Measurements from ENCODE around the gene CHRNA7. TPM values are rescaled to one million over a fixed set of nuclear protein-coding genes. Genes with fewer than 3 reads are reported as not detected.

The CHRNA7 gene
- total and polyA plus RNA-seq, 2 of the 8 experiments (the other 6 are each of a cell fraction or from before 2014, with no cell fraction given), result 7.5 to 11.0 TPM

DNA sequence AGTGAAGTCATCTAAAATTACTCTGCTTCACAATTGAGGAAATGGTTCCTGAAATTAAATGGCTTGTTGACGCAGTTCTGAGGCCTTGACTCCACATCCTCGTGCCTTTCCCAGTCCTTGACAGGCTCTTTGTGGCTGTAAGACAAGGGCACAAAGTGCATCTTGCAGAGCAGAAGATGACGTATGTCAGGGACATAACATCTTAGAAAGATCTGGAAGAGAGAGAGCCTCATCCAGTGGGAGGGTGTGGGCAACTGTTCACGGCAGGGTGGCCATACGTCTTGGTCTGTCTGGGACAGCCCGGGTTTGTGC lies 91.0 kb downstream of the CHRNA7 start:
- H4K8ac ChIP-seq (ENCODE audit: extremely low read depth, insufficient read depth, low read length), result no peak overlapping the region
- H3K36me3 ChIP-seq (ENCODE audit: control insufficient read depth in 2 of 4, insufficient read depth in 4 of 4, low read length in 3 of 4), result no peaks in the 10 kb centered on the region
- H3K18ac ChIP-seq (ENCODE audit: extremely low read depth, low read length), result no peak overlapping the region; the same call in 1 of the 2 replicates
- H3K4ac ChIP-seq (replicated peaks; ENCODE audit: insufficient read length, low read depth, low read length), result no peak overlapping the region
- no peak overlapping the region for H2BK12ac ChIP-seq (ENCODE audit: low read depth, low read length)
- no peaks in the 10 kb centered on the region for H3K79me1 ChIP-seq (ENCODE audit: low read depth, low read length)
- DNase-seq (ENCODE audit: low read depth in 1 of 2, low spot score in 2 of 2) (no peak), FAIRE-seq (no peak)
- H3K14ac ChIP-seq (ENCODE audit: insufficient read length), result no peak overlapping the region
- H2AK5ac ChIP-seq (ENCODE audit: low read depth, low read length), result no peak overlapping the region
- H3K23me2 ChIP-seq (ENCODE audit: low read depth, low read length), result no peaks in the 10 kb centered on the region
- ChIA-PET CTCF (ENCODE audit: partially characterized antibody) (interaction anchor here (1.1 to 1.4 kb wide), 2 partner anchors 144 to 147 kb away, joined by 3 to 4 read pairs; no protein-coding TSS in a partner anchor), POLR2A (ENCODE audit: partially characterized antibody) (interaction anchor here (1.3 kb wide), 1 partner anchor 30 kb away, joined by 3 read pairs; no protein-coding TSS in a partner anchor)
- no peaks in the 10 kb centered on the region for H4K20me1 ChIP-seq (replicated peaks in 1 of 2; ENCODE audit: control insufficient read depth in 1 of 2, insufficient read depth in 2 of 2, low read length in 2 of 2)
- no peak overlapping the region for H2BK120ac ChIP-seq (replicated peaks; ENCODE audit: low read depth, low read length)
- no peak overlapping the region for H3K4me3 ChIP-seq (ENCODE audit: extremely low read depth in 1 of 4, insufficient read depth in 2 of 4, low read depth in 3 of 4, low read length in 4 of 4)
- H4K91ac ChIP-seq (replicated peaks; ENCODE audit: insufficient read length, low read length), result no peak overlapping the region
- H3K56ac ChIP-seq (replicated peaks; ENCODE audit: insufficient read length, low read depth, low read length), result no peak overlapping the region
- H2BK5ac ChIP-seq (ENCODE audit: low read depth, low read length), result no peak overlapping the region
- H3K23ac ChIP-seq (ENCODE audit: insufficient read length), result no peak overlapping the region
- peaks cover 0 to 7% (median under 1%) of the 10 kb centered on the region in 4 experiments; a peak in 1 of 7 replicates for H3K4me1 ChIP-seq (replicated peaks in 1 of 4; ENCODE audit: control insufficient read depth in 3 of 4, insufficient read depth in 4 of 4, low read length in 3 of 4)
- no peaks in the 10 kb centered on the region for H3K27me3 ChIP-seq (replicated peaks in 1 of 4; ENCODE audit: control insufficient read depth in 3 of 4, extremely low read depth in 1 of 4, insufficient read depth in 3 of 4, low read length in 3 of 4)
- no peak overlapping the region for H3K9ac ChIP-seq (replicated peaks in 1 of 4; ENCODE audit: extremely low read depth in 1 of 4, low read depth in 3 of 4, low read length in 3 of 4)
- H2AFZ ChIP-seq (ENCODE audit: low read length), result no peak overlapping the region
- H2BK20ac ChIP-seq (ENCODE audit: low read length), result no peak overlapping the region
- H3K79me2 ChIP-seq (ENCODE audit: control insufficient read depth in 1 of 2, insufficient read depth in 2 of 2, low read length in 2 of 2), result no peaks in the 10 kb centered on the region
- no peak overlapping the region for H3K27ac ChIP-seq (ENCODE audit: low read depth, low read length)
- no peak for TF ChIP-seq RAD21 (IDR thresholded peaks at IDR 0.05 in 1 of 2, conservative IDR thresholded peaks at IDR 0.05 in 1 of 2; ENCODE audit: low read depth in 2 of 2, low read length in 2 of 2)
- TF ChIP-seq ZNF274 (IDR thresholded peaks at IDR 0.05; ENCODE audit: borderline replicate concordance, extremely low read depth, low read length), result no peak
- TF ChIP-seq BRCA1 (IDR thresholded peaks at IDR 0.05; ENCODE audit: low read depth, low read length), result no peak
- TF ChIP-seq EGR1 (IDR thresholded peaks at IDR 0.05; ENCODE audit: borderline replicate concordance, low read depth, low read length), result no peak
- TF ChIP-seq FOSL1 (IDR thresholded peaks at IDR 0.05; ENCODE audit: insufficient read depth, low read depth, low read length), result no peak
- no peak overlapping the region for H2BK15ac ChIP-seq (ENCODE audit: low read length)
- no peak overlapping the region for H3K4me2 ChIP-seq (ENCODE audit: insufficient read depth in 1 of 2, low read depth in 2 of 2, low read length in 2 of 2)
- H4K5ac ChIP-seq (ENCODE audit: insufficient read length, low read depth, low read length), result no peak overlapping the region
- H3K9me3 ChIP-seq (ENCODE audit: insufficient read depth in 2 of 2, low read depth in 1 of 2, low read length in 1 of 2), result no peaks in the 10 kb centered on the region
- WGBS, 2 experiments (ENCODE audit: extremely low coverage in 1 of 2, insufficient coverage in 1 of 2, insufficient read length in 1 of 2, insufficient replicate concordance in 2 of 2, low coverage in 1 of 2, low lambda C conversion rate in 2 of 2, missing lambda C conversion rate in 1 of 2), result 86% methylated on average over 6 of the region's 6 CpGs; no CpG with 5 or more reads in 1 of the 2 experiments

All from H1 (cell line).